CD4-positive, CD25-positive, alpha-beta regulatory T cell (primary cell): ENCODE measurements around the gene KDM4B. TPM values are rescaled to one million over a fixed set of nuclear protein-coding genes. Genes with fewer than 3 reads are reported as not detected.

Experiments used
- ATAC-seq, 2 donors: fragments of 150-1000 bp; cut with Tn5 transposase; one replicate each; pipeline ENCODE4 v1.10.0; 2021; ENCODE audit warnings: low read depth in 2 of 2, moderate number of reproducible peaks in 2 of 2, moderate library complexity in 1 of 2
- DNase-seq, 3 donors: peaks; one replicate each; pipeline versions ENCODE4 v3.0.0 to v3.0.0-alpha.2; 2012 to 2022; ENCODE audit warnings: mixed read lengths in 1 of 3
- H3K27ac ChIP-seq: one replicate; pipeline ENCODE4 v1.7.0; 2013; ENCODE audit warnings: mild to moderate bottlenecking, low read length; ENCODE audit not compliant: insufficient read depth, poor library complexity, severe bottlenecking
- H3K27me3 ChIP-seq: one replicate; pipeline ENCODE4 v1.7.0; 2013; ENCODE audit warnings: low read length; ENCODE audit not compliant: control insufficient read depth, insufficient read depth
- H3K36me3 ChIP-seq: one replicate; pipeline ENCODE4 v1.7.0; 2013; ENCODE audit warnings: mild to moderate bottlenecking, low read length, moderate library complexity; ENCODE audit not compliant: control insufficient read depth, insufficient read depth
- H3K4me1 ChIP-seq: 2 replicates; pipeline ENCODE4 v1.7.0; 2013; ENCODE audit warnings: mild to moderate bottlenecking, low read length; ENCODE audit not compliant: insufficient read depth, control insufficient read depth, poor library complexity, severe bottlenecking
- H3K4me3 ChIP-seq: one replicate; pipeline ENCODE4 v1.7.0; 2013; ENCODE audit warnings: low read depth, mild to moderate bottlenecking, low read length, moderate library complexity
- H3K9me3 ChIP-seq, 2 experiments: 1 replicate in 1 of 2; 2 replicates in 1 of 2; pipeline ENCODE4 v1.7.0; 2013; ENCODE audit warnings: low read length in 2 of 2, mild to moderate bottlenecking in 1 of 2, moderate library complexity in 1 of 2; ENCODE audit not compliant: control insufficient read depth in 2 of 2
- H3K27ac Mint-ChIP-seq, 3 donors: one replicate each; pipeline ENCODE4 v1.8.0; 2020 to 2022; ENCODE audit warnings: mild to moderate bottlenecking in 3 of 3, mixed read lengths in 3 of 3, moderate library complexity in 2 of 3
- H3K27me3 Mint-ChIP-seq: one replicate; pipeline ENCODE4 v1.8.0; 2022; ENCODE audit warnings: mild to moderate bottlenecking, mixed read lengths
- H3K36me3 Mint-ChIP-seq: one replicate; pipeline ENCODE4 v1.8.0; 2020; ENCODE audit warnings: mixed read lengths
- H3K4me1 Mint-ChIP-seq, 4 donors: one replicate each; pipeline ENCODE4 v1.8.0; 2020 to 2022; ENCODE audit warnings: mixed read lengths in 4 of 4, mild to moderate bottlenecking in 1 of 4
- H3K4me3 Mint-ChIP-seq, 4 donors: one replicate each; pipeline ENCODE4 v1.8.0; 2020 to 2022; ENCODE audit warnings: mild to moderate bottlenecking in 4 of 4, mixed read lengths in 4 of 4, moderate library complexity in 3 of 4
- H3K9me3 Mint-ChIP-seq, 7 donors: one replicate each; pipeline ENCODE4 v1.8.0; 2020 to 2022; ENCODE audit warnings: mixed read lengths in 7 of 7, mild to moderate bottlenecking in 3 of 7, moderate library complexity in 2 of 7
- polyA plus RNA-seq, 4 donors: library from polyadenylated mRNA; unstranded; fragments of 300-500 nt; fragmentation: Illumina TruSeq; gene quantifications; one replicate each; pipeline ENCODE4 v1.2.3, GENCODE V29; 2021
- total RNA-seq: library from RNA; stranded (reverse); gene quantifications from one replicate; pipeline ENCODE4 v1.2.3, GENCODE V29; 2022

Gene KDM4B
- total and polyA plus RNA-seq, 5 donors from 2014 or later, result 6.3 to 70.0 (median 8.6) TPM

DNA sequence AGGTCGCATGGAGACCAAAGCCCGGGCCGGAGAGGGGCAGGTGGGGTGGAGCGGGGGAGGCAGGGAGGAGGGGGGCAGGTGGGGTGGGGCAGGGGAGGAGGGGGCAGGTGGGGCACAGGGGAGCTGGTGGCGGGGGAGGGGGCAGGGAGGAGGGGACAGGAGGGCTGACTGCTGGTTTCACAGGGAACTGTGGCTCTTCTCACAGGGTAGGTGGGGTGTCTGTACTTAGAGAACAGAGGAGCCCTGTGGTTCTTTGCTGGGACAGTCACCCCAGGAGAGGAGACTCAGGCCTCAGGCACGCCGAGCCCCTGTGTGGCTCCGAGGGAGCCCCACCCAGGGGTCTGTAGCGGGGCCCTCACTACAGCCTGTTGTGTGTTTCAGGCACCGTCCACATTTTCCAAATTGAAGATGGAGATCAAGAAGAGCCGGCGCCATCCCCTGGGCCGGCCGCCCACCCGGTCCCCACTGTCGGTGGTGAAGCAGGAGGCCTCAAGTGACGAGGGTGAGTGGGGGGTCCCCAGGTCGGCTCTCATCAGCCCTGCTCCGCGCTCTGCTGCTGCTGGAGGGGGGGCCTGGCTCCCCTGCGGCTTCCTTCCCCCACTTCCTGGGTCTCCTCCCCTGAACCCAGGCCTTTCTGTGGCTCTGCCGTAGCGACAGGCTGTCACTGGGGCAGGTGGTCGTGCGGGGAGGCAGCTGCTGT is 162.7 kb downstream of the KDM4B start:
- peak overlapping the region; percentile 98 for H3K27ac ChIP-seq
- Mint-ChIP-seq H3K27me3 (peaks cover 4% of the 10 kb centered on the region), H3K27ac (peak overlapping the region; percentile 85 to 99 (median 93)), H3K9me3 (no peaks in the 10 kb centered on the region), H3K4me3 (peak overlapping the region; percentile 83 to 90 (median 86)), H3K4me1 (peaks cover 3 to 63% (median 11%) of the 10 kb centered on the region in 4 donors), H3K36me3 (peaks cover 5% of the 10 kb centered on the region)
- H3K9me3 ChIP-seq, result no peaks in the 10 kb centered on the region
- H3K4me1 ChIP-seq, result peaks cover 40% of the 10 kb centered on the region
- peak; percentile 19 to 60 (median 40) for DNase-seq
- no peak overlapping the region for H3K4me3 ChIP-seq
- no peak for ATAC-seq
- peaks cover 14% of the 10 kb centered on the region for H3K36me3 ChIP-seq
- no peaks in the 10 kb centered on the region for H3K27me3 ChIP-seq

DNA sequence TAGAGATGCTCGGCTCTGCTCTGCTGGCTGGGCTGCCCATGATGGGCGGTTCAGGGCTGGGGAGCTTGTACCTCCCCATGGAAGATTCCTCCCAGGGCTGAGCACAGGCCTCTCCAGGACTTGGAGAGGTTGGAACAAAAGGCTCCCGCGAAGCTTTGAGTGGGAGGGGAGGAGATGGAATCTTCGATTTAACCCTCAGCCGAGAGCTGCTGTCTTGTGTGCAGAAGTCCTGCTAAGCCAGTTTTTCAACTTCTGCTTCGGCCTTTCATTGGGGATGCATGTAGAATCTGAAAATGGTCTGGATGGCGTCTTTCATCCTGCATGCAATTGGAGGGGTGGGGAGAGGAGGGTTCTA is 163.3 kb downstream of the KDM4B start:
- no peaks in the 10 kb centered on the region for H3K9me3 ChIP-seq
- no peak for ATAC-seq
- H3K27ac ChIP-seq, result peak overlapping the region; percentile 98
- H3K27ac Mint-ChIP-seq, result peak overlapping the region; percentile 85 to 98 (median 93)
- no peaks in the 10 kb centered on the region for H3K27me3 ChIP-seq
- no peaks in the 10 kb centered on the region for H3K9me3 Mint-ChIP-seq
- peak overlapping the region; percentile 51 to 89 (median 82) for H3K4me3 Mint-ChIP-seq
- no peak for DNase-seq
- no peak overlapping the region for H3K4me3 ChIP-seq
- peaks cover 18% of the 10 kb centered on the region for H3K36me3 ChIP-seq
- peaks cover 5% of the 10 kb centered on the region for H3K36me3 Mint-ChIP-seq
- H3K27me3 Mint-ChIP-seq, result peaks cover 4% of the 10 kb centered on the region
- peaks cover 3 to 66% (median 11%) of the 10 kb centered on the region in 4 donors for H3K4me1 Mint-ChIP-seq
- H3K4me1 ChIP-seq, result peaks cover 41% of the 10 kb centered on the region

DNA sequence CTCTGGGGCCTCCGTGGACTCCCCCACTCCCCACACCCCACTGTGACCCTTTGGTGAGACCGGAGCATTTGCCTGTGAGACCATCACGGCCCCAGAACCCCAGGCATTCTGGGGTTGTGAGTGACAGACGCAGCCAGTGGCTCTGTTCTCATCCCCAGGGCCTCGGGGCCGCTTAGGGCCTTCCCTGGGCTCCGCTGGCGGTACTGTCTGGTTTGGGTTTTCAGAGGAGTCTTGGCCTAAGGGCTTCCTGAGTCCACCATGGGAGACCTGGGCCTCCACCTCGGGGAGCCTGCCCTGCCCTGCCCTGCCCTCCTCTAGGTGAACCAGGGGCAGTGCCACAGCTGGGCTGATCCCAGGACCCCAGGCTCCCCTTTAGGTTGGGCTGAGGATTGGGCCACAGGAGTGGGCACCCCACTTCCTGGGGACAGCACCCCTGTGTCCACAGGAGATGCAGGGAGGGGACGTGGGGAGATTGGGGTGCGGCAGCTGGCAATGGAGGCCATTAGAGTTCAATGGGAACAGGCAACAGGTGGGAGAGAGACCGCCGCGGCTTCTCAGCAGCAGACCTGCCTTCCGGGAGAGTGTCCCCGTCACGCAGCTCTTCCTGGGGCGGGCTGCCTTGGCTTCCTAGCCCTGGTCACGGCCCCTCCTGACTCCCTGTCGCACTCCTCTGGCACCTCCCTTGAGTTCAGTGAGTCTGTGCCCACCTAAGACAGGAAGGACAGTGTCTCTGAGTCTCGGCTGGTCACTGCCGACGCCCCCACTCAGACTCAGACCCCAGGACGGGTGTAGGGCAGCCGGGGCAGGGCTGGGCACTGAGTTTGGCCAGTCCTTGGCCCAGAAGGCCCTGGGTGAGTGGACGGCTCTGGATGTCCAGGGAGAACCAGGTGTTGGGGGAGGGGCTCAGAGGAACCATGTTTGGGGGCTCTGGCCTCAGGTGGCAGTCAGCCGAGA is 164.1 kb downstream of the KDM4B start:
- Mint-ChIP-seq H3K4me3 (peak overlapping the region in 3 of 4 donors; percentile 51 to 89 (median 83)), H3K36me3 (peaks cover 8% of the 10 kb centered on the region), H3K9me3 (no peaks in the 10 kb centered on the region), H3K4me1 (peaks cover 4 to 68% (median 12%) of the 10 kb centered on the region in 4 donors), H3K27me3 (peaks cover 4% of the 10 kb centered on the region), H3K27ac (peak overlapping the region; percentile 26 to 98 (median 85))
- Histone ChIP-seq H3K9me3 (no peaks in the 10 kb centered on the region), H3K36me3 (peaks cover 26% of the 10 kb centered on the region), H3K4me3 (no peak overlapping the region), H3K27ac (peak overlapping the region; percentile 98), H3K4me1 (peaks cover 49% of the 10 kb centered on the region), H3K27me3 (no peaks in the 10 kb centered on the region)
- DNase-seq (no peak), ATAC-seq (no peak)

DNA sequence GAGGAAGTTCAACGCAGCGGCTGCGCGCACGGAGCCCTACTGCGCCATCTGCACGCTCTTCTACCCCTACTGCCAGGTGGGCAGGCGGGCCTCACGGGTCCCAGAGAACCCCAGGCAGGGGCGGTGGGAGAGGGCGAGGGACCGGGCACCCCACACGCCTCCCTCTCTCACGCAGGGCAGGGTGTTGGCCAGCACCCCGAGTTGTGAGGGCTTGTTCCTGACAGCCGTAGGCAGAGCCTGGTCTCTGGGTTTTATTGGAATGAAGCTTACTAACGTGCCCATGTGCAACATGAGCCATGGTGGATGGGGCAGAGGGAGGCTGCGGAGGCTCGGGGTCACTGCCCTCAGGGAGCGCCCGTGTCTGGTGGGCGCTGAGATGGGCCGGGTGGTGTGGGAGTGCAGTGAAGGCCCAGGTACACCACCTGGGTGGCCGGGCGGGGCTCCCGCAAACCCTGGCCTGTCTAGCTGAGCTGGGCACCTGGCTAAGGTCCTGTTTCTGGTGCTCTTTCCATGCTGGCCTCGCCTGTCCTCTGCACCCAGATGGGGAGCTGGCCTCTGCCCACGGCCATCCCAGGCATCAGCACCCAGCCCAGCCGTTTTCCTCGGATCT is 165.2 kb downstream of the KDM4B start:
- no peak overlapping the region for H3K27ac ChIP-seq
- no peak overlapping the region for H3K4me3 ChIP-seq
- Mint-ChIP-seq H3K27ac (peak overlapping the region in 1 of 3 donors; percentile 65), H3K27me3 (peaks cover 6% of the 10 kb centered on the region), H3K36me3 (peaks cover 19% of the 10 kb centered on the region), H3K4me1 (peaks cover 6 to 76% (median 22%) of the 10 kb centered on the region in 4 donors), H3K9me3 (no peaks in the 10 kb centered on the region), H3K4me3 (peak overlapping the region in 2 of 4 donors; percentile 4 to 83)
- no peak for DNase-seq
- peaks cover 60% of the 10 kb centered on the region for H3K4me1 ChIP-seq
- H3K27me3 ChIP-seq, result no peaks in the 10 kb centered on the region
- no peak for ATAC-seq
- H3K9me3 ChIP-seq, result no peaks in the 10 kb centered on the region
- peaks cover 29% of the 10 kb centered on the region for H3K36me3 ChIP-seq

- Mint-ChIP-seq H3K9me3 (no peaks in the 10 kb centered on the region), H3K27ac (peak overlapping the region in 1 of 3 donors; percentile 65), H3K4me3 (peak overlapping the region in 1 of 4 donors; percentile 80), H3K4me1 (peaks cover 6 to 77% (median 26%) of the 10 kb centered on the region in 4 donors), H3K27me3 (peaks cover 9% of the 10 kb centered on the region), H3K36me3 (peaks cover 23% of the 10 kb centered on the region)
- H3K9me3 ChIP-seq, result no peaks in the 10 kb centered on the region
- H3K27me3 ChIP-seq, result no peaks in the 10 kb centered on the region
- no peak for DNase-seq
- H3K4me3 ChIP-seq, result no peak overlapping the region
- peaks cover 29% of the 10 kb centered on the region for H3K36me3 ChIP-seq
- no peak overlapping the region for H3K27ac ChIP-seq
- ATAC-seq, result no peak
- H3K4me1 ChIP-seq, result peaks cover 61% of the 10 kb centered on the region
Measured at GRCh38 chr19:5134691-5135090, 165.8 kb downstream of the KDM4B start.

- H3K36me3 Mint-ChIP-seq, result peaks cover 26% of the 10 kb centered on the region
- peaks cover 5% of the 10 kb centered on the region for H3K27me3 Mint-ChIP-seq
- no peak for DNase-seq
- H3K4me3 ChIP-seq, result no peak overlapping the region
- H3K9me3 Mint-ChIP-seq, result no peaks in the 10 kb centered on the region
- ATAC-seq, result no peak
- H3K36me3 ChIP-seq, result peaks cover 29% of the 10 kb centered on the region
- no peaks in the 10 kb centered on the region for H3K9me3 ChIP-seq
- H3K4me3 Mint-ChIP-seq, result peak overlapping the region in 1 of 4 donors; percentile 61
- H3K27ac Mint-ChIP-seq, result no peak overlapping the region
- peaks cover 0 to 72% (median 20%) of the 10 kb centered on the region in 4 donors for H3K4me1 Mint-ChIP-seq
- no peaks in the 10 kb centered on the region for H3K27me3 ChIP-seq
- H3K4me1 ChIP-seq, result peaks cover 52% of the 10 kb centered on the region
- H3K27ac ChIP-seq, result no peak overlapping the region
Measured at GRCh38 chr19:5136073-5136855, 167.4 kb downstream of the KDM4B start.

- Histone ChIP-seq H3K4me1 (peaks cover 45% of the 10 kb centered on the region), H3K27me3 (no peaks in the 10 kb centered on the region), H3K27ac (no peak overlapping the region), H3K36me3 (peaks cover 29% of the 10 kb centered on the region), H3K4me3 (no peak overlapping the region), H3K9me3 (no peaks in the 10 kb centered on the region)
- Mint-ChIP-seq H3K27me3 (peaks cover 5% of the 10 kb centered on the region), H3K4me1 (peaks cover 0 to 66% (median 20%) of the 10 kb centered on the region in 4 donors), H3K36me3 (peaks cover 26% of the 10 kb centered on the region), H3K27ac (peak overlapping the region in 1 of 3 donors; percentile 36), H3K9me3 (no peaks in the 10 kb centered on the region), H3K4me3 (peak overlapping the region in 1 of 4 donors; percentile 61)
- ATAC-seq (no peak), DNase-seq (no peak)
Measured at GRCh38 chr19:5137114-5137513, 168.2 kb downstream of the KDM4B start.
